Sigmoid colon (tissue), 7 donors: ENCODE results near the gene SLC44A4. TPM values are rescaled to one million over a fixed set of nuclear protein-coding genes. Genes with fewer than 3 reads are reported as not detected.

ENCODE experiments used
- DNase-seq: peaks from one replicate; pipeline ENCODE4 v3.0.0-alpha.2; 2019
- H3K27ac ChIP-seq, 4 donors: fragments of 200-600 bp; sonication (generic); one replicate each; pipeline ENCODE4 v1.5.1; 2016 to 2019; ENCODE audit warnings: mild to moderate bottlenecking in 1 of 4
- H3K27me3 ChIP-seq, 3 donors: fragments of 200-600 bp; sonication (generic); one replicate each; pipeline ENCODE4 v1.5.1; 2019; ENCODE audit warnings: mild to moderate bottlenecking in 1 of 3
- H3K36me3 ChIP-seq, 4 donors: fragments of 200-600 bp; sonication (generic); one replicate each; pipeline ENCODE4 v1.5.1; 2016 to 2019
- H3K4me1 ChIP-seq, 4 donors: fragments of 200-600 bp; sonication (generic); one replicate each; pipeline ENCODE4 v1.5.1; 2017 to 2019
- H3K4me3 ChIP-seq, 4 donors: fragments of 200-600 bp; sonication (generic); one replicate each; pipeline ENCODE4 v1.5.1; 2017 to 2019; ENCODE audit warnings: mild to moderate bottlenecking in 2 of 4, moderate library complexity in 1 of 4
- H3K9me3 ChIP-seq, 4 donors: fragments of 200-600 bp in 3 of 4; sonication (generic) in 3 of 4; one replicate each; pipeline versions ENCODE4 v1.5.1 to v1.6.1; 2013 to 2019
- EP300 ChIP-seq, 4 donors: sonication (generic); formaldehyde crosslinking; IDR thresholded peaks; one replicate each; pipeline ENCODE4 v1.6.1; 2017; ENCODE audit warnings: antibody characterized with exemption in 4 of 4
- POLR2A ChIP-seq, 2 donors: fragments of 450-650 bp; IDR thresholded peaks; one replicate each; pipeline ENCODE4 v1.6.1; 2016; ENCODE audit warnings: antibody characterized with exemption in 2 of 2, mild to moderate bottlenecking in 2 of 2, moderate library complexity in 2 of 2
- POLR2AphosphoS5 ChIP-seq, 4 donors: sonication (generic); formaldehyde crosslinking; IDR thresholded peaks; one replicate each; pipeline ENCODE4 v1.6.1; 2017; ENCODE audit warnings: antibody characterized with exemption in 4 of 4
- WGBS, 2 donors: extraction: QIAGEN DNeasy Blood & Tissue Kit; methylation state at CpG; one replicate each; pipeline ENCODE4 v1.1.7; 2013; 5-methylcytosine and 5-hydroxymethylcytosine counted together
- intact Hi-C: fragments of 100-400 bp; cut with DNase I; formaldehyde crosslinking; loops from one replicate; pipeline ENCODE4 v1.15.1; 2023
- polyA plus RNA-seq, 3 donors: library from polyadenylated mRNA; stranded (reverse); fragments of 200-250 nt; gene quantifications; one replicate each; pipeline ENCODE4 v1.2.3, GENCODE V29; 2013
- total RNA-seq, 4 donors: library from RNA; depleted of rRNA; stranded (reverse); fragments of >200 nt; gene quantifications; one replicate each; pipeline ENCODE4 v1.1.0, GENCODE V29; 2016
- TF ChIP-seq, protein P1 (sequence below), 4 experiments: fragments of 450-650 bp in 3 of 4; fragments of 200-600 bp in 1 of 4; IDR thresholded peaks; one replicate each; pipeline ENCODE4 v1.5.1; 2016 to 2019; ENCODE audit warnings: antibody characterized with exemption in 4 of 4, mild to moderate bottlenecking in 3 of 4, moderate library complexity in 2 of 4
- donor health status: healthy with polysubstance abuse.
- donor health status: Bipolar disorder and iron deficiency.
- donor health status: healthy.

The SLC44A4 gene
- total and polyA plus RNA-seq, 7 donors: 1.4 to 252 (median 78.1) TPM; not detected in 2

DNA sequence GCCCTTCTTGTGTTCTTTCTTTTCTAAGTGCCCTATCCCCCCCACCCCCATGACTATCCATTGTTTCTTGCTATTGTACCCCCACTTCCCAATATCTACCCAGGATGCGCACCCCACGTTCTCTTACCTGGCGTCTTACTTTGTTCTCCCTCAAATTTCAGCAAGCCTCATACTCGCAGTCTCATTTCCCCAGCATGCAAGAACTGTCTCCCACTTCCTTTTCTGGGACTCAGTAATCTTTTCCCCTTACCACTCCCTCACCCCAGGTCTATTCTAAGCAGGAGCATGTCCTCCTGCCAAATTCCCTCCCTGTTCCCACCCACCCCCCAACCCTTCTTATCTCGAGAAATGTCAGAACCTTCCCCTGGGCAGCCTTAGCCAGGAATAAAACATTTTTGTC lies 20.4 kb upstream of the SLC44A4 start:
- Histone ChIP-seq H3K4me3 (no peak overlapping the region), H3K27me3 (no peaks in the 10 kb centered on the region), H3K36me3 (peaks cover 0 to 15% (median 4%) of the 10 kb centered on the region in 4 donors), H3K27ac (peak overlapping the region in 2 of 4 donors; percentile 89 to 91), H3K4me1 (peaks cover 3 to 53% (median 49%) of the 10 kb centered on the region in 4 donors), H3K9me3 (no peaks in the 10 kb centered on the region)
- intact Hi-C loops: no loop called here
- no peak for DNase-seq
- WGBS, 2 donors: 76 to 77% methylated on average over 5 of the region's 5 CpGs
- TF ChIP-seq, protein P1, sequence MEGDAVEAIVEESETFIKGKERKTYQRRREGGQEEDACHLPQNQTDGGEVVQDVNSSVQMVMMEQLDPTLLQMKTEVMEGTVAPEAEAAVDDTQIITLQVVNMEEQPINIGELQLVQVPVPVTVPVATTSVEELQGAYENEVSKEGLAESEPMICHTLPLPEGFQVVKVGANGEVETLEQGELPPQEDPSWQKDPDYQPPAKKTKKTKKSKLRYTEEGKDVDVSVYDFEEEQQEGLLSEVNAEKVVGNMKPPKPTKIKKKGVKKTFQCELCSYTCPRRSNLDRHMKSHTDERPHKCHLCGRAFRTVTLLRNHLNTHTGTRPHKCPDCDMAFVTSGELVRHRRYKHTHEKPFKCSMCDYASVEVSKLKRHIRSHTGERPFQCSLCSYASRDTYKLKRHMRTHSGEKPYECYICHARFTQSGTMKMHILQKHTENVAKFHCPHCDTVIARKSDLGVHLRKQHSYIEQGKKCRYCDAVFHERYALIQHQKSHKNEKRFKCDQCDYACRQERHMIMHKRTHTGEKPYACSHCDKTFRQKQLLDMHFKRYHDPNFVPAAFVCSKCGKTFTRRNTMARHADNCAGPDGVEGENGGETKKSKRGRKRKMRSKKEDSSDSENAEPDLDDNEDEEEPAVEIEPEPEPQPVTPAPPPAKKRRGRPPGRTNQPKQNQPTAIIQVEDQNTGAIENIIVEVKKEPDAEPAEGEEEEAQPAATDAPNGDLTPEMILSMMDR (IDR thresholded peaks at IDR 0.05): no peak
- TF ChIP-seq EP300 (IDR thresholded peaks at IDR 0.05): no peak
- TF ChIP-seq POLR2A (IDR thresholded peaks at IDR 0.05): no peak
- no peak for TF ChIP-seq POLR2AphosphoS5 (IDR thresholded peaks at IDR 0.05)

DNA sequence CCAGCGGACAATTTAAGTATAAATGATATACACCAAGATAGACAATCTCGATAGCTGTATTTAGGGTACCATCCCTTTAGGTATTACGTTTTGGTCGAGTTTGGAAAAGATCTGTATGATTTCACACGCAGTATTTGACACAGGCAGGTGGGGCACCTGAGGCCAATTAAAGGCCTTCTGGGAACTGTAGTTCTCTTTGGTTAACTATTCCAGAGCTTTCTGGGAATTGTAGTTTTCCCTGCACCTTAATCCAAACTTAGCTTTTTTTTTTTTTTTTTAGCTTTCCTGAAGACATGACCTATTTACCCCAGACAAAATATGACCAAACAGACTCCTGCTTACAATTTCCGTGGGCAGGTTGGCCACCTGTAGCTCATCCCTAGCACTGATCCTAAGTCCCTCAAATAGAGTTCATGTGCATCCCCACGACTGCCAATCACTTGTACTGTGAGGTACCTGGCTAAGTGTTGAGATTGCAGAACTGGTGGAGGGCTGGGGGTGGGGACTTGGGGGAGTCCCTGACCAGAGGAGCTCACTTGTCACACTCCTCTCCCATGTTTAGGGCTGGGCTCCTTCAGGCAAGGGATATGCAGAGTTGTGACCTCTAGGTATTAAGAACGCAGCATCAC lies 19.7 kb upstream of the SLC44A4 start:
- Histone ChIP-seq H3K4me1 (peaks cover 3 to 48% (median 44%) of the 10 kb centered on the region in 4 donors), H3K36me3 (peaks cover 0 to 22% (median 8%) of the 10 kb centered on the region in 4 donors), H3K9me3 (no peaks in the 10 kb centered on the region), H3K4me3 (peak overlapping the region; percentile 94 to 100 (median 98)), H3K27me3 (no peaks in the 10 kb centered on the region), H3K27ac (peak overlapping the region; percentile 89 to 94 (median 90))
- no peak for TF ChIP-seq POLR2A (IDR thresholded peaks at IDR 0.05)
- TF ChIP-seq POLR2AphosphoS5 (IDR thresholded peaks at IDR 0.05): peak; percentile 56 to 81 (median 73)
- TF ChIP-seq, protein P1 (IDR thresholded peaks at IDR 0.05): no peak
- TF ChIP-seq EP300 (IDR thresholded peaks at IDR 0.05): no peak
- no peak for DNase-seq
- intact Hi-C loops: no loop called here
- WGBS, 2 donors: 16 to 18% methylated on average over 8 of the region's 8 CpGs

DNA sequence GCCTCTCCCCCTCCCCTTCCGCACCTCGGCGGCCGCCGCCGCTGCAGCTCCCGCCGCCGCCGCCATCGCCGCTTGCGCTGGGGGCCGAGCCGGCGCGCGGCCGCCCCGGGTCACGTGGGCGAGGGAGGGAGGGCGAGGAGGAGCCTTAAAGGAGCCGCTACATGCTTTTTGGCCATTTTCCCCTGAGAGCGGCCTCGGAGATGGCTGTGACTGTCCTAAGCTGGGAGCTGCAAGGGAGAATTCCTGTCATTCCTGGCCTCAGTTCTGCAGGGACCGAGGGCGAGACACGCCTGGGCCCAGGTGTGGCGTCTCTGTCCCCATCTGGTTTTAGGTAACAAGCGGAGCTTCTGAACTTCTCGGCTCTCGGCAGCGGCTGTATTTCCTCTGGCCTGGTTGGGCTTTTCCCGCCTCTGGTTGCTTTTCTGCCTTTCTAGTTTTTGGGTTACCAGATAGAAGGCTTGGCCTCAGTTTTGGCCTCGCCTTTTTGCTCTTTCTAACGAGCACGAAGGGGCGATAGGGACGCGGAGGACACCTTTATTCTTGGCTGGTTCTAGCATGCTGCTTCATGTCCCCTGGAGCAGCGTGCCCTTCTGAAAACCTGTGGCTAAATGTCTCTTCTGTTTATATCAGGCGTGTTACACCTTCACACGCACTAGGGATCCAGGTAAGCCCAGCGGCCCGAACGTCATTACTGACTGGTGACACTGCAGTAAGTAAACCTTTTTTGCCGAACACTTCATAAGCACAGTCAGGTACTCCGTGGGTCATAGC lies 19.0 kb upstream of the SLC44A4 start, which contains the start of gene EHMT2:
Gene EHMT2, minus strand, starts transcription at position 87 of the 771 bp plus-strand sequence. Its CDS starts 21 bp downstream, at position 66.
- intact Hi-C loops: loop anchor here (2.0 kb wide), 1 partner anchor 61 kb away; no protein-coding TSS in a partner anchor
- WGBS, 2 donors: 0 to 1% methylated on average over 49 of the region's 49 CpGs
- Histone ChIP-seq H3K36me3 (peaks cover 5 to 29% (median 15%) of the 10 kb centered on the region in 4 donors), H3K27ac (peak within 1 kb of the TSS; percentile 89 to 94 (median 90)), H3K4me3 (peak within 1 kb of the TSS; percentile 94 to 100 (median 98)), H3K9me3 (no peaks in the 10 kb centered on the region), H3K4me1 (peaks cover 3 to 42% (median 37%) of the 10 kb centered on the region in 4 donors), H3K27me3 (no peaks in the 10 kb centered on the region)
- no peak for TF ChIP-seq EP300 (IDR thresholded peaks at IDR 0.05)
- TF ChIP-seq POLR2AphosphoS5 (IDR thresholded peaks at IDR 0.05): peak; percentile 78 to 90 (median 88)
- TF ChIP-seq POLR2A (IDR thresholded peaks at IDR 0.05): peak; percentile 55 to 69
- peak; percentile 91 for DNase-seq

DNA sequence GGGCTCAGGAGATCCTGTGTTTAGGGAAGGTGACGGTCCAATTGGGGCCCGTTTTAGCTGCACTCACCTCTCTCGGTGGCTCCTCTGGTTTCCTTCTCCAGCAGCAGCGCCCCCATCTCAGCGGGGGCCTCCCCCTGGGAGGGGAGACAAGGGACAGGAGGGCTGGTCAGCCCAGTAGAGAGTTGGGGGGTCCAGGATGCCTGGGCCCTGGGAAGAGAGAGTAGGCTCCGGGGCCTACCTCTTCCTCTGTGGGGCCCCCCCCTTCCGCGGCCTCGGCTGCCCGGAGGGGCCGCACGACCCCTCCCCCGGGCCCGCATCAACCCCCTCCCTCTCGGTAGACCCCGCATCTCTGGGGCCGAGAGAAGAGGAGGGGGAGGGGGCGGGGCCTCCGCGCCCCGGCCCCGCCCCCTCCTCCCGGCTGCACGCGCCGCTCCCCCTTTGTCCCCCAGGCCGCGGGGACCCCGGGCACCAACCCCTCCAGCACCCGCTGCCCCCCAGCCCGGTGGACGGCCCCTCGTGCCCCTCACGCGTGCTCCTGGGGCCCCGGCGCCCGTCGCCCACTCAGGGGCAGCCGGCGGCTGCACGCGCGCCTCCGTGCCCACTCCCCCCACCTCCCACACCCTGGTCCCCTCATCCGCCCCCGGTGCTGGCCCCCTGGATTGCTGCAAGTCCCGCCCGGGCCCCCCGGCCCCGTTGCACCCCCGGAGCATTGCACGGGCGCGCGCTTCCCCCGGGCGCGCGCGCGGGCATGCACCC lies 18.2 kb upstream of the SLC44A4 start:
- 1 to 2% methylated on average over 55 to 61 of the region's 62 CpGs for WGBS, 2 donors
- no peak for DNase-seq
- H3K9me3 ChIP-seq: no peaks in the 10 kb centered on the region
- intact Hi-C loops: loop anchor here (2.0 kb wide), 1 partner anchor 60 kb away; no protein-coding TSS in a partner anchor
- peaks cover 5 to 37% (median 21%) of the 10 kb centered on the region in 4 donors for H3K36me3 ChIP-seq
- H3K4me3 ChIP-seq: peak overlapping the region; percentile 94 to 100 (median 98)
- peaks cover 3 to 38% (median 34%) of the 10 kb centered on the region in 4 donors for H3K4me1 ChIP-seq
- peak overlapping the region; percentile 89 to 94 (median 90) for H3K27ac ChIP-seq
- no peak for TF ChIP-seq POLR2AphosphoS5 (IDR thresholded peaks at IDR 0.05)
- TF ChIP-seq EP300 (IDR thresholded peaks at IDR 0.05): no peak
- TF ChIP-seq POLR2A (IDR thresholded peaks at IDR 0.05): no peak
- TF ChIP-seq, protein P1 (IDR thresholded peaks at IDR 0.05): no peak
- H3K27me3 ChIP-seq: no peaks in the 10 kb centered on the region
